ENCODE measurements around the gene B4GALNT1.

DNA sequence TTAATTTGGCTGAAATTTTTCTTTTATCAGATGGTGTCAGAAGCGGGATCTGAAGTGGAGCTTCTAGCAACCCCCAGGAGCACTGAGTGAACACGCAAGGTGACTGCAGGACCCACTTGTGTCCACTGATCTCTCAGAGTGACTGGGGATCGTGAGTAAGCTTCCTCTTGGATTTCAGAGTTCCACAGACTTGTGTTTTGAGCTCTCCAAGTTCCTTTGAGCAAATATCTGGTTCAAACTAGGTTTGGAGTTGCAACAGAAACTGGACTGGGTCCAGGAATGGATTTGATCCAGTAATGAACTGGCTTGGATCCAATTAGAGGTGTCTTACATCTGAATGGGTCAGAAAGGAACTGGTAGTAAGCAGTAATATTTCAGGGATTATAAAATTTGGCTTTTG lies 24.7 kb upstream of the B4GALNT1 start:
- TF ChIP-seq, protein P1, sequence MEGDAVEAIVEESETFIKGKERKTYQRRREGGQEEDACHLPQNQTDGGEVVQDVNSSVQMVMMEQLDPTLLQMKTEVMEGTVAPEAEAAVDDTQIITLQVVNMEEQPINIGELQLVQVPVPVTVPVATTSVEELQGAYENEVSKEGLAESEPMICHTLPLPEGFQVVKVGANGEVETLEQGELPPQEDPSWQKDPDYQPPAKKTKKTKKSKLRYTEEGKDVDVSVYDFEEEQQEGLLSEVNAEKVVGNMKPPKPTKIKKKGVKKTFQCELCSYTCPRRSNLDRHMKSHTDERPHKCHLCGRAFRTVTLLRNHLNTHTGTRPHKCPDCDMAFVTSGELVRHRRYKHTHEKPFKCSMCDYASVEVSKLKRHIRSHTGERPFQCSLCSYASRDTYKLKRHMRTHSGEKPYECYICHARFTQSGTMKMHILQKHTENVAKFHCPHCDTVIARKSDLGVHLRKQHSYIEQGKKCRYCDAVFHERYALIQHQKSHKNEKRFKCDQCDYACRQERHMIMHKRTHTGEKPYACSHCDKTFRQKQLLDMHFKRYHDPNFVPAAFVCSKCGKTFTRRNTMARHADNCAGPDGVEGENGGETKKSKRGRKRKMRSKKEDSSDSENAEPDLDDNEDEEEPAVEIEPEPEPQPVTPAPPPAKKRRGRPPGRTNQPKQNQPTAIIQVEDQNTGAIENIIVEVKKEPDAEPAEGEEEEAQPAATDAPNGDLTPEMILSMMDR (IDR thresholded peaks at IDR 0.05), result no peak
- TF ChIP-seq POLR2A (IDR thresholded peaks at IDR 0.05), result no peak
